Hindlimb muscle (tissue), 1 donor: ENCODE measurements around the gene C11orf58. TPM values are rescaled to one million over a fixed set of nuclear protein-coding genes. Genes with fewer than 3 reads are reported as not detected.

ENCODE experiments used
- DNase-seq: peaks from one replicate; pipeline ENCODE4 v3.0.0-alpha.2; 2013
- polyA plus RNA-seq: library from polyadenylated mRNA; unstranded; fragments of 120-200 nt; gene quantifications from one replicate; pipeline ENCODE4 v1.2.1, GENCODE V29; 2013; ENCODE audit not compliant: insufficient read length

C11orf58 gene
- polyA plus RNA-seq, 1 donor: 176 TPM

DNA sequence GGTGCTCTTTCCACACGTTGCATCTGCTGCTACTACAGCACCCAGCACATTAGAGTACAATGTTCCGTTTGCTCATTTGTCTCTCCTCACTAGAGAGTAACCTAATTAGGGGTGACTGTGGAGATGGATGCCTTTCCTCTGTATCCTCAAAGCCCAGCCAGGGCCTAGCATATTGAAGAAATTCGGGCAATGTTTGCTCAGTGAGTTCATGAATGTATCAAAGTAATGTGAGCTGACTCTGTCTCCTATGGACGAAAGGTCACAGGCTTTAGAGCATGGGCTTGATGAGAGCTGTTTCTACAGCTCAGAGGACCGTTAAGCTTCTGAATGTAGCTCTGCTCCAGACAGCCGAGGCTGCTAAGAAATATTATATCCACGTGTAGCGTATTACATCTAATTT, 67.5 kb downstream of the C11orf58 start:
- DNase-seq: no peak

DNA sequence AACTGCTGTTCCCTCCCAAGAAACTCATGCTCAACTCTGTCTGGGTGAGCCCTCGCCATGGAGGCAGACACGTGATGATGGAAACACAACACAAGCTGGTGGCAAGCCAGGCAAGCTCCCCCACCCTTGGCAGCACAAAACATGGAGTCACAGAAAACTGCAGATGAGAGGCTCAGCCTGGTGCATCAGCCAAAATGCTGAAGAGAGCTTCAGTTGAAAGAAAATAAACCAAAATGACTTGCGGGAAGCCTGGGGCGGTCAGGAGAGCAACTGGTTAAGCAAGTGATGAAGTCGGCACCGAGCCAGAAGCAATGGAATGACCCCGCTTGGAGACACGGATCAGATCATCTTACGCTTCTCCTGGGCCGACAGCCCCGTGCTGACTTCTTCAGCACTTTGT, 68.3 kb downstream of the C11orf58 start:
- peak; percentile 45 for DNase-seq

DNA sequence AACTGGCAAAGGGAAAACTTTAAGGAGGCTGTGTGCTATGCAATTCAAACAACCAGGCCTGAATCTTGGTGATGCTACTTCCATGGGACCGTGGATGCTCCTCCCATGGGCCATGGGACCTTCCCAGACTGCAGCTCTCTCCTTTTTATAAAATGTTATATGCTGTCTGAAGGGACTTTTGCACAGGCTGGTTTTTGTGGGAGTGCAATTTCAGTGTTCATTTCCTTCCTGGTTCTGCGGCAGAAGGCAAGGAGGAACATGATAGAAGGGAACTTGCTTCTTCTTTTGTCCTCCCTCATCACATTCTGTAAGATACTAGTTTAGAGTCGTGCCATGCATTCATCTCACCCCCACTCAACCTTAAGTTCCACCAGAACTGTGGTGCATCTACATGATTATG, 68.9 kb downstream of the C11orf58 start:
- no peak for DNase-seq
